ENCODE measurements around the gene CNN3.

DNA sequence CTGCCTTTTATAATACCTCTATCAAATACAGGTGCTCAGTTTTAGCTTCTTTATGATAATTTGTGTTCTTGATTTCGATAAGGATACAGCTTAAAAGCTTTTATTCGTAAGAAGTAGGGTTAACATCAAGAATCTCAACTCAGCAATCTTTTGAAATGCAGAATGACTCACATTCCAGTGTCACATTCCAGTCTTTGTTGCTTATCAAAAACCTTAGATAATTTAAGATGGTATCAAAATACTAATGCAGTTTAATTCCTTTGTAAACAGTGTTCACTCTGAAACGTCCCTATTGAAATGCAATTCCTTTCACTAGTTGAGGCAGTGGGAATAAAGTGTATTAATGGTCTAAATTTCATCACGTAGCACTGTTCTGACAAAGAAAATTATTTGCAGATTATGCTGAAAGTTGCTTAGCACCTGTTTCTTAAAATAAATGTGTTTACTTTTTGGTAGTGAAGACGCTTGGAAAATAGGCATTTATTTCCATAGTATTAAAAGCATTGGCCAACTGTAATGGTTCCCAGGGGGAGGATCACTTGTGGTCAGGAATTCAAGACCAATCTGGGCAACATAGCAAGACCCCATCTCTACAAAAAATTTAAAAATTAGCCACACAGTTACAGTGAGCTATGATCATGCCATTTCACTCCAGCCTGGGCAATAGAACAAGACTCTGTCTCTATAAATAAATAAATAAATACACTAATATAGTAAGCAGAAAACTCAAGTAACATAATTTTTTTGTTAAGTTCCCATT lies 10.1 kb upstream of the CNN3 start:
- TF ChIP-seq POLR2A (IDR thresholded peaks at IDR 0.05), result no peak
- TF ChIP-seq, protein P1, sequence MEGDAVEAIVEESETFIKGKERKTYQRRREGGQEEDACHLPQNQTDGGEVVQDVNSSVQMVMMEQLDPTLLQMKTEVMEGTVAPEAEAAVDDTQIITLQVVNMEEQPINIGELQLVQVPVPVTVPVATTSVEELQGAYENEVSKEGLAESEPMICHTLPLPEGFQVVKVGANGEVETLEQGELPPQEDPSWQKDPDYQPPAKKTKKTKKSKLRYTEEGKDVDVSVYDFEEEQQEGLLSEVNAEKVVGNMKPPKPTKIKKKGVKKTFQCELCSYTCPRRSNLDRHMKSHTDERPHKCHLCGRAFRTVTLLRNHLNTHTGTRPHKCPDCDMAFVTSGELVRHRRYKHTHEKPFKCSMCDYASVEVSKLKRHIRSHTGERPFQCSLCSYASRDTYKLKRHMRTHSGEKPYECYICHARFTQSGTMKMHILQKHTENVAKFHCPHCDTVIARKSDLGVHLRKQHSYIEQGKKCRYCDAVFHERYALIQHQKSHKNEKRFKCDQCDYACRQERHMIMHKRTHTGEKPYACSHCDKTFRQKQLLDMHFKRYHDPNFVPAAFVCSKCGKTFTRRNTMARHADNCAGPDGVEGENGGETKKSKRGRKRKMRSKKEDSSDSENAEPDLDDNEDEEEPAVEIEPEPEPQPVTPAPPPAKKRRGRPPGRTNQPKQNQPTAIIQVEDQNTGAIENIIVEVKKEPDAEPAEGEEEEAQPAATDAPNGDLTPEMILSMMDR (IDR thresholded peaks at IDR 0.05 in 4 of 5, conservative IDR thresholded peaks at IDR 0.05 in 1 of 5), result no peak
